H1 (cell line): ENCODE measurements around the gene RNF125. TPM values are rescaled to one million over a fixed set of nuclear protein-coding genes. Genes with fewer than 3 reads are reported as not detected.

ENCODE experiments used
- CTCF ChIA-PET: fragments of 300-600 bp; sonication (Branson Sonifier 250); formaldehyde crosslinking; loops from one replicate; lab custom pipeline; 2021; ENCODE audit not compliant: partially characterized antibody; lab: Charles Lee
- POLR2A ChIA-PET: fragments of 300-600 bp; sonication (Branson Sonifier 250); formaldehyde crosslinking; loops from one replicate; lab custom pipeline; 2021; ENCODE audit warnings: inconsistent platforms; ENCODE audit not compliant: partially characterized antibody; lab: Charles Lee
- DNase-seq, 2 experiments: peaks; one replicate each; pipeline versions ENCODE4 v3.0.0 to v3.0.0-alpha.2; 2010 to 2022; ENCODE audit warnings: low spot score in 2 of 2, low read depth in 1 of 2, mixed read lengths in 1 of 2
- FAIRE-seq: peaks from 2 replicates; lab custom pipeline; 2011; peaks lifted over from hg19 to GRCh38; lab: Jason Lieb, UNC
- H2AFZ ChIP-seq: 2 replicates; pipeline ENCODE4 v1.8.1; 2012; ENCODE audit warnings: low read length, inconsistent platforms
- H2AK5ac ChIP-seq: 2 replicates; pipeline ENCODE4 v1.6.1; 2013; ENCODE audit warnings: low read depth, low read length
- H2BK120ac ChIP-seq: replicated peaks from 2 replicates; pipeline ENCODE3; 2013; ENCODE audit warnings: low read depth, low read length, inconsistent platforms
- H2BK12ac ChIP-seq: 2 replicates; pipeline ENCODE4 v1.6.1; 2013; ENCODE audit warnings: low read depth, low read length
- H2BK15ac ChIP-seq: 2 replicates; pipeline ENCODE4 v1.6.1; 2013; ENCODE audit warnings: low read length
- H2BK20ac ChIP-seq: 2 replicates; pipeline ENCODE4 v1.6.1; 2013; ENCODE audit warnings: low read length
- H2BK5ac ChIP-seq: 2 replicates; pipeline ENCODE4 v1.6.1; 2013; ENCODE audit warnings: low read depth, low read length
- H3K14ac ChIP-seq: 2 replicates; pipeline ENCODE4 v1.6.1; 2013; ENCODE audit warnings: inconsistent platforms; ENCODE audit not compliant: insufficient read length
- H3K18ac ChIP-seq: 2 replicates; pipeline ENCODE4 v1.6.1; 2013; ENCODE audit warnings: low read length; ENCODE audit errors: extremely low read depth
- H3K23ac ChIP-seq: 2 replicates; pipeline ENCODE4 v1.6.1; 2013; ENCODE audit warnings: inconsistent platforms; ENCODE audit not compliant: insufficient read length
- H3K23me2 ChIP-seq: 2 replicates; pipeline ENCODE4 v1.6.1; 2013; ENCODE audit warnings: low read depth, low read length
- H3K27ac ChIP-seq: 2 replicates; pipeline ENCODE4 v1.6.1; 2011; ENCODE audit warnings: low read depth, low read length, inconsistent platforms
- H3K27me3 ChIP-seq, 4 experiments: replicated peaks in 1 of 4; 1 replicate in 1 of 4; 2 replicates in 3 of 4; pipeline versions ENCODE4 v1.6.1 to v1.8.1; 2011 to 2013; ENCODE audit warnings: low read length in 3 of 4, mild to moderate bottlenecking in 3 of 4, inconsistent platforms in 2 of 4, mixed read lengths in 2 of 4, moderate library complexity in 1 of 4; ENCODE audit not compliant: control insufficient read depth in 3 of 4, insufficient read depth in 3 of 4; ENCODE audit errors: extremely low read depth in 1 of 4
- H3K36me3 ChIP-seq, 4 experiments: 2 replicates each; pipeline versions ENCODE4 v1.6.1 to v1.8.1; 2011 to 2013; ENCODE audit warnings: mild to moderate bottlenecking in 4 of 4, low read length in 3 of 4, moderate library complexity in 2 of 4, control low read depth in 1 of 4, inconsistent platforms in 1 of 4; ENCODE audit not compliant: insufficient read depth in 4 of 4, control insufficient read depth in 2 of 4
- H3K4ac ChIP-seq: replicated peaks from 2 replicates; pipeline ENCODE3; 2013; ENCODE audit warnings: low read length, low read depth, mixed read lengths, inconsistent platforms; ENCODE audit not compliant: insufficient read length
- H3K4me1 ChIP-seq, 4 experiments: replicated peaks in 1 of 4; 1 replicate in 1 of 4; 2 replicates in 3 of 4; pipeline versions ENCODE4 v1.6.1 to v1.8.1; 2011 to 2013; ENCODE audit warnings: low read length in 3 of 4, inconsistent platforms in 2 of 4, mixed read lengths in 1 of 4; ENCODE audit not compliant: insufficient read depth in 4 of 4, control insufficient read depth in 3 of 4
- H3K4me2 ChIP-seq, 2 experiments: 2 replicates each; pipeline versions ENCODE4 v1.6.1 to v1.8.1; 2011 to 2013; ENCODE audit warnings: low read depth in 2 of 2, low read length in 2 of 2, control low read depth in 1 of 2, inconsistent platforms in 1 of 2, mild to moderate bottlenecking in 1 of 2; ENCODE audit not compliant: insufficient read depth in 1 of 2
- H3K4me3 ChIP-seq, 4 experiments: fragments of 200-600, 300-600 bp in 1 of 4; sonication (generic), shearing (Covaris generic), sonication (Bioruptor Twin) in 1 of 4; 2 replicates each; pipeline versions ENCODE4 v1.5.1 to v1.8.1; 2011 to 2016; ENCODE audit warnings: low read length in 4 of 4, low read depth in 3 of 4, control low read depth in 2 of 4, inconsistent platforms in 2 of 4, mild to moderate bottlenecking in 2 of 4, mixed read lengths in 1 of 4, moderate library complexity in 1 of 4; ENCODE audit not compliant: insufficient read depth in 2 of 4; ENCODE audit errors: extremely low read depth in 1 of 4
- H3K56ac ChIP-seq: replicated peaks from 2 replicates; pipeline ENCODE3; 2013; ENCODE audit warnings: low read depth, mild to moderate bottlenecking, mixed read lengths, low read length, inconsistent platforms; ENCODE audit not compliant: insufficient read length
- H3K79me1 ChIP-seq: 2 replicates; pipeline ENCODE4 v1.6.1; 2013; ENCODE audit warnings: low read depth, low read length, control low read depth
- H3K79me2 ChIP-seq, 2 experiments: 2 replicates each; pipeline versions ENCODE4 v1.6.1 to v1.8.1; 2012 to 2013; ENCODE audit warnings: low read length in 2 of 2, mild to moderate bottlenecking in 2 of 2, inconsistent platforms in 1 of 2; ENCODE audit not compliant: insufficient read depth in 2 of 2, control insufficient read depth in 1 of 2
- H3K9ac ChIP-seq, 4 experiments: replicated peaks in 1 of 4; 1 replicate in 1 of 4; 2 replicates in 3 of 4; pipeline versions ENCODE4 v1.6.1 to v1.8.1; 2011 to 2013; ENCODE audit warnings: low read depth in 3 of 4, low read length in 3 of 4, control low read depth in 2 of 4, mild to moderate bottlenecking in 2 of 4, moderate library complexity in 2 of 4, inconsistent platforms in 1 of 4; ENCODE audit errors: extremely low read depth in 1 of 4
- H3K9me3 ChIP-seq, 2 experiments: 2 replicates each; pipeline versions ENCODE4 v1.6.1 to v1.8.1; 2012 to 2013; ENCODE audit warnings: mild to moderate bottlenecking in 2 of 2, moderate library complexity in 2 of 2, control low read depth in 1 of 2, inconsistent platforms in 1 of 2, low read depth in 1 of 2, low read length in 1 of 2, mixed read lengths in 1 of 2; ENCODE audit not compliant: insufficient read depth in 2 of 2
- H4K20me1 ChIP-seq, 2 experiments: replicated peaks in 1 of 2; 2 replicates each; pipeline versions ENCODE3 to v1.8.1; 2011 to 2013; ENCODE audit warnings: inconsistent platforms in 2 of 2, low read length in 2 of 2, mild to moderate bottlenecking in 1 of 2; ENCODE audit not compliant: insufficient read depth in 2 of 2, control insufficient read depth in 1 of 2
- H4K5ac ChIP-seq: 2 replicates; pipeline ENCODE4 v1.6.1; 2013; ENCODE audit warnings: low read length, low read depth, mixed read lengths, inconsistent platforms; ENCODE audit not compliant: insufficient read length
- H4K8ac ChIP-seq: 2 replicates; pipeline ENCODE4 v1.8.0; 2013; ENCODE audit warnings: mild to moderate bottlenecking, moderate library complexity, low read length, inconsistent platforms; ENCODE audit not compliant: insufficient read depth; ENCODE audit errors: extremely low read depth
- H4K91ac ChIP-seq: replicated peaks from 2 replicates; pipeline ENCODE3; 2013; ENCODE audit warnings: low read length, mixed read lengths, inconsistent platforms; ENCODE audit not compliant: insufficient read length
- BRCA1 ChIP-seq: IDR thresholded peaks from 2 replicates; pipeline ENCODE4 v1.6.1; 2012; ENCODE audit warnings: low read depth, low read length, improper control_type of control experiment
- CBX8 ChIP-seq: fragments of 300-800, 300-1000 bp; sonication (generic); IDR thresholded peaks from 2 replicates; pipeline ENCODE4 v1.7.1; 2016; ENCODE audit warnings: low read depth, low read length, borderline replicate concordance
- CHD2 ChIP-seq: IDR thresholded peaks from 2 replicates; pipeline ENCODE4 v1.6.1; 2012; ENCODE audit warnings: low read length, improper control_type of control experiment
- GTF2F1 ChIP-seq: IDR thresholded peaks from 2 replicates; pipeline ENCODE4 v1.6.1; 2012; ENCODE audit warnings: low read depth, low read length, improper control_type of control experiment, borderline replicate concordance
- NANOG ChIP-seq: IDR thresholded peaks from 2 replicates; pipeline ENCODE4 v1.6.1; 2011; ENCODE audit warnings: low read length, low read depth, mild to moderate bottlenecking, inconsistent platforms; ENCODE audit not compliant: insufficient read depth, poor library complexity, severe bottlenecking
- TBP ChIP-seq: IDR thresholded peaks from 2 replicates; pipeline ENCODE4 v1.6.1; 2011; ENCODE audit warnings: low read depth, low read length, improper control_type of control experiment
- WGBS, 2 experiments: shearing (Covaris generic) in 1 of 2; methylation state at CpG; one replicate each; pipeline versions ENCODE4 v1.1.6 to v1.1.7; 2013 to 2015; ENCODE audit warnings: low lambda C conversion rate in 2 of 2, mixed read lengths in 2 of 2, inconsistent platforms in 1 of 2, low coverage in 1 of 2, missing lambda C conversion rate in 1 of 2; ENCODE audit not compliant: insufficient replicate concordance in 2 of 2, insufficient coverage in 1 of 2, insufficient read length in 1 of 2; ENCODE audit errors: extremely low coverage in 1 of 2, missing lambda C conversion rate in 1 of 2; 5-methylcytosine and 5-hydroxymethylcytosine counted together
- polyA plus RNA-seq, 7 experiments: library from polyadenylated mRNA; depleted of rRNA in 3 of 7; stranded (reverse) in 5 of 7; unstranded in 2 of 7; fragments of >200 nt in 5 of 7; fragments of 200-250 nt in 2 of 7; gene quantifications; 1 replicate in 5 of 7; 2 replicates in 1 of 7; 4 replicates in 1 of 7; pipeline versions ENCODE4 v1.2.1 to v1.2.3, GENCODE V29; 2011 to 2013; ENCODE audit warnings: missing spikeins in 2 of 7, mixed read lengths in 2 of 7
- total RNA-seq: library from RNA; stranded (reverse); fragmentation: NEBNext Ultra II Directional; extraction: Animal tissue kit (Norgen Biotek cat#: 25700); gene quantifications from 2 replicates; pipeline ENCODE4 v1.2.1, GENCODE V29; 2021

RNF125 gene
- total and polyA plus RNA-seq, 2 of the 8 experiments (the other 6 are each of a cell fraction or from before 2014, with no cell fraction given) = 14.3 to 15.2 TPM

DNA sequence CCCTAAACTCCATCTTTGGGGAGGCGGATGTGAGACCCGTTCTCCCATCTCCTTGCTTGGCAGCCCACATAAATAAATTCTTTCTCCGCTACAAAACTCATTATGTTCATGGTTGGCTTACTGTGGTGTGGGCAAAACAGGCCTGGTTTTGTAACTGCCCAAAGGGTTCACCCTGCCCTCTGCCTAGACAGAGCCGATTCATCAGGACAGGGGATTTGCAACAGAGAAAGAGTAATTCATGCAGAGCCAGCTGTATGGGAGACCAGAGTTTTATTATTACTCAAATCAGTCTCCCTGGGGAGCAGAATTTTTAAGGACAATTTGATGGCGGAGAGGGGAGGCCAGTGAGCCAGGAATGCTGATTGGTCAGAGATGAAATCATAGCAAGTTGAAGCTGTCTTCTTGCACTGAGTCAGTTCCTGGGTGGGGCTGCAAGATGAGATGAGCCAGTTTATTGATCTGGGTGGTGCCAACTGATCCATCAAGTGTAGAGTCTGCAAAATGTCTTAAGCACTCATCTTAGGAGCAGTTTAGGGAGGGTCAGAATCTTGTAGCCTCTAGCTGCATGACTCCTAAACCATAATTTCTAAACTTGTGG, 8.4 kb upstream of the RNF125 start:
- no peak overlapping the region for H3K9ac ChIP-seq
- ChIA-PET CTCF (interaction anchor here (0.6 to 1.2 kb wide), 4 partner anchors 9 to 869 kb away, joined by 3 read pairs; no protein-coding TSS in a partner anchor), POLR2A (interaction anchor here (0.7 to 2.4 kb wide), 3 partner anchors 9 to 1229 kb away, joined by 3 to 12 read pairs (median 4); partner anchors contain the start of gene RNF125)
- H2BK20ac ChIP-seq = peak overlapping the region; percentile 80; the same call in 1 of the 2 replicates
- H3K36me3 ChIP-seq = no peaks in the 10 kb centered on the region
- no peak overlapping the region for H3K4me3 ChIP-seq
- H3K27me3 ChIP-seq = no peaks in the 10 kb centered on the region
- H3K23ac ChIP-seq = no peak overlapping the region
- no peak overlapping the region for H2AK5ac ChIP-seq
- no peak overlapping the region for H3K4ac ChIP-seq
- H2BK120ac ChIP-seq = no peak overlapping the region
- no peak overlapping the region for H3K18ac ChIP-seq
- no peaks in the 10 kb centered on the region for H3K23me2 ChIP-seq
- H2AFZ ChIP-seq = no peak overlapping the region
- no peak overlapping the region for H4K91ac ChIP-seq
- H2BK15ac ChIP-seq = no peak overlapping the region; the same call in 1 of the 2 replicates
- TF ChIP-seq NANOG (no peak), CBX8 (no peak), CHD2 (no peak), GTF2F1 (no peak), BRCA1 (no peak), TBP (0 out of 2 replicates have a peak, but pooled peaks have one; percentile 13)
- H3K79me2 ChIP-seq = no peaks in the 10 kb centered on the region
- no peak overlapping the region for H2BK5ac ChIP-seq
- DNase-seq (peak in 1 of 2 experiments; percentile 5), FAIRE-seq (peak; percentile 28)
- H3K14ac ChIP-seq = no peak overlapping the region
- no peak overlapping the region for H4K8ac ChIP-seq
- H3K56ac ChIP-seq = no peak overlapping the region
- WGBS, 2 experiments = 59% methylated on average over 5 of the region's 5 CpGs; no CpG with 5 or more reads in 1 of the 2 experiments
- H3K79me1 ChIP-seq = no peaks in the 10 kb centered on the region
- H3K9me3 ChIP-seq = no peaks in the 10 kb centered on the region
- no peak overlapping the region; a peak in 1 of 4 replicates for H3K4me2 ChIP-seq
- no peak overlapping the region for H3K27ac ChIP-seq
- H2BK12ac ChIP-seq = 0 out of 2 replicates have a peak overlapping the region, but pooled peaks have one; percentile 70
- H3K4me1 ChIP-seq = peaks cover 0 to 10% (median 1%) of the 10 kb centered on the region in 4 experiments; a peak in 3 of 7 replicates
- H4K20me1 ChIP-seq = no peaks in the 10 kb centered on the region
- H4K5ac ChIP-seq = no peak overlapping the region
